Activated B cell treated with CpG ODN at 0.5 μM for 24 hours (primary cell): Measurements from ENCODE around the gene SLC13A2. TPM values are rescaled to one million over a fixed set of nuclear protein-coding genes. Genes with fewer than 3 reads are reported as not detected.

Source experiments
- ATAC-seq: fragments of 200-7000 bp; cut with Tn5 transposase; one replicate; pipeline ENCODE4 v1.10.0; 2021; ENCODE audit warnings: low read depth, mild to moderate bottlenecking, moderate library complexity
- CTCF ChIA-PET: fragments of 350-600 bp; sonication (Branson Sonifier 250); formaldehyde crosslinking; loops from one replicate; lab custom pipeline; 2021; ENCODE audit warnings: antibody characterized with exemption; lab: Charles Lee
- POLR2A ChIA-PET: fragments of 350-600 bp; sonication (Branson Sonifier 250); formaldehyde crosslinking; loops from one replicate; lab custom pipeline; 2021; ENCODE audit warnings: antibody characterized with exemption; lab: Charles Lee
- DNase-seq: peaks from one replicate; pipeline ENCODE4 v3.0.0; 2022
- H3K27ac Mint-ChIP-seq: one replicate; pipeline ENCODE4 v1.8.0; 2020; ENCODE audit warnings: mixed read lengths
- H3K27me3 Mint-ChIP-seq: one replicate; pipeline ENCODE4 v1.8.0; 2021; ENCODE audit warnings: mixed read lengths
- H3K36me3 Mint-ChIP-seq: one replicate; pipeline ENCODE4 v1.8.0; 2021; ENCODE audit warnings: low read depth, mixed read lengths
- H3K4me1 Mint-ChIP-seq: one replicate; pipeline ENCODE4 v1.8.0; 2021; ENCODE audit warnings: mixed read lengths
- H3K4me3 Mint-ChIP-seq: one replicate; pipeline ENCODE4 v1.8.0; 2020; ENCODE audit warnings: mild to moderate bottlenecking, mixed read lengths
- H3K9me3 Mint-ChIP-seq: one replicate; pipeline ENCODE4 v1.8.0; 2020; ENCODE audit warnings: mixed read lengths
- intact Hi-C: fragments of 100-400 bp; cut with micrococcal nuclease; formaldehyde crosslinking; loops from one replicate; pipeline ENCODE4 v1.15.1; 2024
- total RNA-seq: library from RNA; stranded (reverse); gene quantifications from 2 replicates; pipeline ENCODE4 v1.2.3, GENCODE V29; 2022
- TF ChIP-seq, protein P1 (sequence below): fragments of 200-600 bp; IDR thresholded peaks from one replicate; pipeline ENCODE4 v1.8.0; 2022; ENCODE audit warnings: antibody characterized with exemption, mild to moderate bottlenecking

The SLC13A2 gene
- total RNA-seq, 1 donor from 2014 or later: not detected

DNA sequence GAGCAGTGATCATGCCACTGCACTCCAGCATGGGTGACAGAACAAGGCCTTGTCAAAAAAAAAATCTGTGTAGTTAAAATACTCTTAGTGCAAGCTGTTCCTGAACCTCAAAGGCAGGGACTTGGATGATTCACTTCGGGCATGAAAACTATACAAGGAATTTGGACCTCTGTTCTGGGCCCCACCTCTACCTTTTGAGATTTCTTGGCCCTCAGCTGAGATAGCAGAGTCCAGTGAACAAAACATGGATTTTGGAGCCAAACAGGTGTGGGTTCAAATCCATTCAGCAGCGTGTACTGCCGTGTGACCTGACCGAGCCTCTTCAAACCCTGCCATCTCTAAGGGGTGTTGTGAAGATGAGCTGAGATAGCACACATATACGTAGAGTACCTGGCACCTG is 6.8 kb downstream of the SLC13A2 start:
- Mint-ChIP-seq H3K36me3 (no peaks in the 10 kb centered on the region), H3K4me1 (no peaks in the 10 kb centered on the region), H3K27me3 (no peaks in the 10 kb centered on the region), H3K9me3 (no peaks in the 10 kb centered on the region), H3K4me3 (no peak overlapping the region), H3K27ac (no peak overlapping the region)
- DNase-seq (no peak), ATAC-seq (no peak)
- intact Hi-C loops: no loop called here
- CTCF ChIA-PET: no interaction called here
- POLR2A ChIA-PET: no interaction called here
- TF ChIP-seq, protein P1, sequence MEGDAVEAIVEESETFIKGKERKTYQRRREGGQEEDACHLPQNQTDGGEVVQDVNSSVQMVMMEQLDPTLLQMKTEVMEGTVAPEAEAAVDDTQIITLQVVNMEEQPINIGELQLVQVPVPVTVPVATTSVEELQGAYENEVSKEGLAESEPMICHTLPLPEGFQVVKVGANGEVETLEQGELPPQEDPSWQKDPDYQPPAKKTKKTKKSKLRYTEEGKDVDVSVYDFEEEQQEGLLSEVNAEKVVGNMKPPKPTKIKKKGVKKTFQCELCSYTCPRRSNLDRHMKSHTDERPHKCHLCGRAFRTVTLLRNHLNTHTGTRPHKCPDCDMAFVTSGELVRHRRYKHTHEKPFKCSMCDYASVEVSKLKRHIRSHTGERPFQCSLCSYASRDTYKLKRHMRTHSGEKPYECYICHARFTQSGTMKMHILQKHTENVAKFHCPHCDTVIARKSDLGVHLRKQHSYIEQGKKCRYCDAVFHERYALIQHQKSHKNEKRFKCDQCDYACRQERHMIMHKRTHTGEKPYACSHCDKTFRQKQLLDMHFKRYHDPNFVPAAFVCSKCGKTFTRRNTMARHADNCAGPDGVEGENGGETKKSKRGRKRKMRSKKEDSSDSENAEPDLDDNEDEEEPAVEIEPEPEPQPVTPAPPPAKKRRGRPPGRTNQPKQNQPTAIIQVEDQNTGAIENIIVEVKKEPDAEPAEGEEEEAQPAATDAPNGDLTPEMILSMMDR: no peak

DNA sequence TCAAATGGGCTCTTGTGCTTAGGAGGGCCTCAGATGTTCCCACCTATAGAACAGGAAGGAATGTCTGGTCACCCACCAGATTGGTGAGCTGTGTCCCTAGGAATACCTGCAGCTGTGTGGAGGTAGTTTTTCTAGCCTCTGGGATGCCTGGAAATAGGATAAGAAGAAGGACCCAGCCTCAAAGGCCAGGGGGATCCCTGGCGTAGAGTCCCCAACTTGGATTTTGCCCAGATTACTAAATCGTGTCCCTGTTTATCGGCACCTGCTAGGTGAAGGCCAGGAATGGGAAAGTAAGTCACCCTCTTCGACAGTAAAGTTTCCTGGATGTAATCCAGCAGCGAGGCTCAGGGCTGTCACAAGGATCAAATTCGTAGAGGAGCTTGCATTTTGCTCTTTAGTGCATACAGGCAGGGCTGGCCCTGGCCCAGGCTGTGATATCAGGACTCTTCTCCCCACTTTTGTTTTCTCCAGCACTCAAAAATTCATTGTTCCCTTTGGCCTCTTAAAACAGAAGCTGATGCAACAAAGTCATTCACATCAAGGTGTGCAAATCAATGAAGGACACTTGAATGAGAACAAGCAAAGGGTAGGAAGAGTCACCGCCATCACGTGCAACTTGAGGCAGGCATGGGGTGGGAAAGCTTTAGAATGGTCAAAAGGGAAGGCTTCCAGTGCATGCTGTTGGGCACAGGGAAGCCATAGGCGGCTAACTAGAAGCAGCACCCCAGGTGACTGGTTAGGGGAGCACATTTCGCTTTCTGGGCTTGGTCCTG is 7.5 kb downstream of the SLC13A2 start:
- Mint-ChIP-seq H3K36me3 (no peaks in the 10 kb centered on the region), H3K4me1 (no peaks in the 10 kb centered on the region), H3K27ac (no peak overlapping the region), H3K27me3 (no peaks in the 10 kb centered on the region), H3K4me3 (no peak overlapping the region), H3K9me3 (no peaks in the 10 kb centered on the region)
- ATAC-seq (no peak), DNase-seq (no peak)
- CTCF ChIA-PET: no interaction called here
- TF ChIP-seq, protein P1: no peak
- POLR2A ChIA-PET: no interaction called here
- intact Hi-C loops: no loop called here

DNA sequence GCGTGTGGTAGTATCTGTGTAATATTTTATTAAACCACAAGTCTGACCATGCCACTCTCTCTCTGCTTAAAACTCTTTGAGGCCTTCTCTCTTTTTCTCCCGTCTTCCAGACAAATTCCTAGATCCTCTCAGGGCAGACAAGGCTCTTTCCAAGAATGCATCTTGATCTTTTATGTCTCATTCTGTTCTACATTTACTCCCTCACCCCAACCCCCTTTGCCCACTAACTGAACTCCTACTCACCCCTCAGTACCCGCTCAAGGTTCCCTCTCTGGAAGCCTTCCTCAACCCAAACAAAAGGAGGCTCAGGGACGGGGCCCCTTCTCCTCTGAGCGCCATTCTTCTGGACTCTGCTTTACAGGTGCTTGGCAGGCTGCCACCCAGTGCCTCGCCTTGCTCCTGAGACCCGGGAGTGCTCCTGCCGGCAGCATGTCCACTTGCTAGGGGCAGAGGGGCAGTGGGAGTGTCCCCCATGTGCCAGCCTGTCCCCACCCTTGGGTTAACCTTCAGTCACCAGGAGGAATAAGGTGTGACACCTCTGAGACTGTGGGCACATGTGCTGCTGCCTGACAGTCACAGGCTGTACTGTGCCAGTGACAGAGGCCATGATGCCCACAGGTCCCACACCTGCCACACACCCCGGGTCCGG is 9.2 kb downstream of the SLC13A2 start:
- CTCF ChIA-PET: no interaction called here
- intact Hi-C loops: no loop called here
- H3K27ac Mint-ChIP-seq: no peak overlapping the region
- TF ChIP-seq, protein P1: no peak
- POLR2A ChIA-PET: no interaction called here
- no peak overlapping the region for H3K4me3 Mint-ChIP-seq
- DNase-seq: no peak
- no peaks in the 10 kb centered on the region for H3K36me3 Mint-ChIP-seq
- no peaks in the 10 kb centered on the region for H3K9me3 Mint-ChIP-seq
- H3K27me3 Mint-ChIP-seq: no peaks in the 10 kb centered on the region
- no peaks in the 10 kb centered on the region for H3K4me1 Mint-ChIP-seq
- ATAC-seq: no peak

DNA sequence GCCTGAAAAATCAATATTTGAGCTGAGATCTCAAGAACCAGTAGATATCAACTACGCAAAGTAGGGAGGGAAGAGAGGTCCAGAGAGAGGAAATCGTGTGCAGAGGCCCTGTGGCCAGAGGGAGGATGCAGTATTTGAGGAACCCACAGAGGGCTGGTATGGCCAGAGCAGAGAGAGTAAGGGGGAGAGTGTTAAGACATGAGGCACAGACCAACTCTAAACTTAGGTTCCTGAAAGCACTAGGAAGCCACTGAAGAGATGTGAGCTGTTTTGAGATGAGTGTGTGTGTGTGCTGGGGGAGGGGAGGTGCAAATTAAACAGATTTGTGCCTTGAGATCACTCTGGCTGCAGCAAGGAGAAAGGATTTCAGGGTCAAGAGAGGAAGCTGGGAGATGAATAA is 10.9 kb downstream of the SLC13A2 start:
- intact Hi-C loops: no loop called here
- ChIA-PET CTCF (interaction anchor here (1.1 kb wide), 1 partner anchor 68 kb away, joined by 3 read pairs; no protein-coding TSS in a partner anchor), POLR2A (no interaction called here)
- H3K36me3 Mint-ChIP-seq: no peaks in the 10 kb centered on the region
- H3K4me3 Mint-ChIP-seq: no peak overlapping the region
- no peaks in the 10 kb centered on the region for H3K4me1 Mint-ChIP-seq
- no peak for DNase-seq
- TF ChIP-seq, protein P1: no peak
- H3K9me3 Mint-ChIP-seq: no peaks in the 10 kb centered on the region
- H3K27ac Mint-ChIP-seq: no peak overlapping the region
- ATAC-seq: no peak
- H3K27me3 Mint-ChIP-seq: no peaks in the 10 kb centered on the region

DNA sequence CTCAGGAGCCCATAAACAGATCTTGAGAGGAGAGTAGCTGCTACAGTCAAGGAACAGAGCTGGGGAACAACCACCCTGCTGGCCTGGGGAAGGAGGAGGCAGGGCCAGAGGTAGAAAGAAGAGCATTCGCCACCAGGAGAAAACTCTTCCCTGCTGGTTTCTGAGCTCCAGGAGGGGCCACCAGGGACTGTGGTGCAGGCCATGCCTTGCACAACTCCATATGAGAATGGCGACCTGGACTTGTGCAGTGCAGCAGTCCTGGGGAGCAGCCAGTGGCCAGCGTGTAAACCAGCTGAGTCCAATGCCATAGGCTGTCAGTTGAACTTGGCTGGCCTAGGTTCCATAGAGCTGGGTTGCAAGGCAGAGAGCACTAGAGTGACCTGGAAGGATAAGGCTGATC is 11.6 kb downstream of the SLC13A2 start:
- no peaks in the 10 kb centered on the region for H3K4me1 Mint-ChIP-seq
- H3K27me3 Mint-ChIP-seq: no peaks in the 10 kb centered on the region
- intact Hi-C loops: no loop called here
- TF ChIP-seq, protein P1: no peak
- no peaks in the 10 kb centered on the region for H3K9me3 Mint-ChIP-seq
- ChIA-PET CTCF (interaction anchor here (1.1 kb wide), 1 partner anchor 69 kb away, joined by 3 read pairs; no protein-coding TSS in a partner anchor), POLR2A (interaction anchor here (0.6 kb wide), 1 partner anchor 86 kb away, joined by 3 read pairs; no protein-coding TSS in a partner anchor)
- DNase-seq (no peak), ATAC-seq (no peak)
- H3K36me3 Mint-ChIP-seq: no peaks in the 10 kb centered on the region
- H3K4me3 Mint-ChIP-seq: no peak overlapping the region
- H3K27ac Mint-ChIP-seq: no peak overlapping the region
